Activated CD4-positive, CD25-positive, alpha-beta regulatory T cell treated with anti-CD3 and anti-CD28 coated beads, Interleukin-2, amount 50 U/mL, for 16 hours (primary cell): ENCODE results near the gene PPFIBP1.

Experiments used
- DNase-seq: peaks from one replicate; pipeline ENCODE4 v3.0.0-alpha.2; 2020; ENCODE audit warnings: low read depth, low spot score

PPFIBP1 gene

GRCh38 chr12:27513155-27513824 is 10.7 kb upstream of the PPFIBP1 start:
- no peak for DNase-seq

- DNase-seq, result no peak
Measured at GRCh38 chr12:27515671-27516070, 8.3 kb upstream of the PPFIBP1 start.

- no peak for DNase-seq
Measured at GRCh38 chr12:27516625-27517024, 7.4 kb upstream of the PPFIBP1 start.

- DNase-seq, result no peak
Measured at GRCh38 chr12:27517546-27517945, 6.5 kb upstream of the PPFIBP1 start.

GRCh38 chr12:27517961-27518665 is 5.9 kb upstream of the PPFIBP1 start:
- no peak for DNase-seq

GRCh38 chr12:27521066-27521465 is 2.9 kb upstream of the PPFIBP1 start:
- no peak for DNase-seq

- no peak for DNase-seq
Measured at GRCh38 chr12:27521981-27522380, 2.0 kb upstream of the PPFIBP1 start.

- no peak for DNase-seq
Measured at GRCh38 chr12:27523305-27523641, 733 bp upstream of the PPFIBP1 start.

- no peak for DNase-seq
Measured at GRCh38 chr12:27524494-27524835, 459 bp downstream of the PPFIBP1 start.

- no peak for DNase-seq
Measured at GRCh38 chr12:27524839-27525753, 1.1 kb downstream of the PPFIBP1 start.

- no peak for DNase-seq
Measured at GRCh38 chr12:27527512-27527911, 3.5 kb downstream of the PPFIBP1 start.

- no peak for DNase-seq
Measured at GRCh38 chr12:27528788-27529187, 4.8 kb downstream of the PPFIBP1 start.

- no peak for DNase-seq
Measured at GRCh38 chr12:27530157-27530922, 6.3 kb downstream of the PPFIBP1 start.

- no peak for DNase-seq
Measured at GRCh38 chr12:27531896-27532295, 7.9 kb downstream of the PPFIBP1 start.

- DNase-seq, result no peak
Measured at GRCh38 chr12:27534060-27534764, 10.2 kb downstream of the PPFIBP1 start.

- DNase-seq, result no peak
Measured at GRCh38 chr12:27534765-27535161, 10.8 kb downstream of the PPFIBP1 start.

- DNase-seq, result no peak
Measured at GRCh38 chr12:27535318-27535717, 11.3 kb downstream of the PPFIBP1 start.

- no peak for DNase-seq
Measured at GRCh38 chr12:27537855-27538675, 14.1 kb downstream of the PPFIBP1 start.

- no peak for DNase-seq
Measured at GRCh38 chr12:27539191-27539631, 15.2 kb downstream of the PPFIBP1 start.

GRCh38 chr12:27541031-27541719 is 17.2 kb downstream of the PPFIBP1 start:
- no peak for DNase-seq
